Thymus (tissue), 11 donors: ENCODE data around the gene POLDIP3. TPM values are rescaled to one million over a fixed set of nuclear protein-coding genes. Genes with fewer than 3 reads are reported as not detected.

Source experiments
- DNase-seq, 9 donors: peaks; one replicate each; pipeline ENCODE4 v3.0.0-alpha.2; 2013; ENCODE audit warnings: low spot score in 9 of 9, low read depth in 6 of 9, missing footprints in 1 of 9
- H3K27ac ChIP-seq, 2 donors: one replicate each; pipeline ENCODE4 v1.5.1; 2013; ENCODE audit warnings: control low read depth in 1 of 2, low read depth in 1 of 2, low read length in 1 of 2, mild to moderate bottlenecking in 1 of 2, moderate library complexity in 1 of 2
- H3K27me3 ChIP-seq, 2 donors: one replicate each; pipeline ENCODE4 v1.5.1; 2013; ENCODE audit warnings: low read length in 1 of 2; ENCODE audit not compliant: control insufficient read depth in 2 of 2, insufficient read depth in 1 of 2
- H3K36me3 ChIP-seq, 2 donors: one replicate each; pipeline ENCODE4 v1.5.1; 2013; ENCODE audit warnings: low read length in 1 of 2, mild to moderate bottlenecking in 1 of 2, moderate library complexity in 1 of 2; ENCODE audit not compliant: control insufficient read depth in 2 of 2, insufficient read depth in 2 of 2
- H3K4me1 ChIP-seq, 2 donors: one replicate each; pipeline ENCODE4 v1.5.1; 2013; ENCODE audit warnings: low read length in 2 of 2; ENCODE audit not compliant: control insufficient read depth in 2 of 2, insufficient read depth in 2 of 2
- H3K4me3 ChIP-seq, 2 donors: one replicate each; pipeline ENCODE4 v1.5.1; 2013; ENCODE audit warnings: low read length in 2 of 2, control low read depth in 1 of 2, mild to moderate bottlenecking in 1 of 2
- H3K9me3 ChIP-seq, 2 donors: one replicate each; pipeline ENCODE4 v1.5.1; 2013; ENCODE audit warnings: low read length in 1 of 2, mild to moderate bottlenecking in 1 of 2; ENCODE audit not compliant: control insufficient read depth in 2 of 2, insufficient read depth in 1 of 2
- WGBS: extraction: QIAGEN DNeasy Blood & Tissue Kit; methylation state at CpG from one replicate; pipeline ENCODE4 v1.1.7; 2013; 5-methylcytosine and 5-hydroxymethylcytosine counted together
- polyA plus RNA-seq: library from polyadenylated mRNA; stranded (reverse); fragments of 200-250 nt; gene quantifications from one replicate; pipeline ENCODE4 v1.2.3, GENCODE V29; 2013
- total RNA-seq: library from RNA; stranded (reverse); fragments of 120-200 nt; gene quantifications from one replicate; pipeline ENCODE4 v1.2.4, GENCODE V29; 2013
- donor health status: healthy.

POLDIP3 gene
- total and polyA plus RNA-seq, 2 donors = 29.8 to 40.4 TPM

- DNase-seq = peak in 7 of 9 donors; percentile 28 to 77 (median 53)
- H3K9me3 ChIP-seq = peaks cover 0 to 3% of the 10 kb centered on the region in 2 donors
- H3K27me3 ChIP-seq = no peaks in the 10 kb centered on the region
- peaks cover 13 to 47% of the 10 kb centered on the region in 2 donors for H3K4me1 ChIP-seq
- peak within 1 kb of the TSS; percentile 76 to 93 for H3K4me3 ChIP-seq
- H3K27ac ChIP-seq = peak within 1 kb of the TSS; percentile 68 to 84
- peaks cover 2 to 10% of the 10 kb centered on the region in 2 donors for H3K36me3 ChIP-seq
- 13% methylated on average over 81 of the region's 81 CpGs for WGBS
These were observed 34.8 kb upstream of the POLDIP3 start, which contains the start of gene CYB5R3 for GRCh38 chr22:42649246-42650099. Gene CYB5R3 (minus strand): TSS chr22:42649392. CDS start chr22:42649315, 77 bp downstream.

GRCh38 chr22:42648368-42649245 is 33.9 kb upstream of the POLDIP3 start:
- peak in 8 of 9 donors; percentile 18 to 63 (median 40) for DNase-seq
- Histone ChIP-seq H3K27ac (peak overlapping the region; percentile 57 to 84), H3K36me3 (peaks cover 3 to 10% of the 10 kb centered on the region in 2 donors), H3K27me3 (no peaks in the 10 kb centered on the region), H3K4me3 (peak overlapping the region; percentile 67 to 93), H3K4me1 (peaks cover 13 to 55% of the 10 kb centered on the region in 2 donors), H3K9me3 (peaks cover 0 to 3% of the 10 kb centered on the region in 2 donors)
- 6% methylated on average over 49 of the region's 49 CpGs for WGBS

GRCh38 chr22:42648017-42648367 is 33.3 kb upstream of the POLDIP3 start:
- H3K36me3 ChIP-seq = peaks cover 3 to 10% of the 10 kb centered on the region in 2 donors
- DNase-seq = no peak
- H3K4me1 ChIP-seq = peaks cover 13 to 60% of the 10 kb centered on the region in 2 donors
- peaks cover 0 to 3% of the 10 kb centered on the region in 2 donors for H3K9me3 ChIP-seq
- 93% methylated on average over 4 of the region's 4 CpGs for WGBS
- H3K4me3 ChIP-seq = peak overlapping the region in 1 of 2 donors; percentile 67
- no peaks in the 10 kb centered on the region for H3K27me3 ChIP-seq
- H3K27ac ChIP-seq = no peak overlapping the region

- H3K27me3 ChIP-seq = no peaks in the 10 kb centered on the region
- no peak for DNase-seq
- H3K4me1 ChIP-seq = peaks cover 13 to 62% of the 10 kb centered on the region in 2 donors
- H3K9me3 ChIP-seq = peaks cover 0 to 3% of the 10 kb centered on the region in 2 donors
- peaks cover 3 to 10% of the 10 kb centered on the region in 2 donors for H3K36me3 ChIP-seq
- whole genome bisulfite sequencing = 72% methylated on average over 16 of the region's 16 CpGs
- H3K4me3 ChIP-seq = no peak overlapping the region
- peak overlapping the region in 1 of 2 donors; percentile 27 for H3K27ac ChIP-seq
These were observed 32.2 kb upstream of the POLDIP3 start for GRCh38 chr22:42646569-42647525.

- H3K9me3 ChIP-seq = peaks cover 0 to 3% of the 10 kb centered on the region in 2 donors
- no peak overlapping the region for H3K27ac ChIP-seq
- H3K4me1 ChIP-seq = peaks cover 13 to 62% of the 10 kb centered on the region in 2 donors
- no peak overlapping the region for H3K4me3 ChIP-seq
- peaks cover 3 to 10% of the 10 kb centered on the region in 2 donors for H3K36me3 ChIP-seq
- no peak for DNase-seq
- H3K27me3 ChIP-seq = no peaks in the 10 kb centered on the region
- 66% methylated on average over 13 of the region's 13 CpGs for WGBS
These were observed 31.4 kb upstream of the POLDIP3 start for GRCh38 chr22:42645938-42646568.

- 83% methylated on average over 19 of the region's 19 CpGs for WGBS
- Histone ChIP-seq H3K4me1 (peaks cover 13 to 62% of the 10 kb centered on the region in 2 donors), H3K9me3 (peaks cover 0 to 3% of the 10 kb centered on the region in 2 donors), H3K27me3 (no peaks in the 10 kb centered on the region), H3K36me3 (peaks cover 3 to 10% of the 10 kb centered on the region in 2 donors), H3K27ac (peak overlapping the region in 1 of 2 donors; percentile 10), H3K4me3 (no peak overlapping the region)
- no peak for DNase-seq
These were observed 30.8 kb upstream of the POLDIP3 start for GRCh38 chr22:42645341-42645937.

GRCh38 chr22:42644422-42645340 is 30.0 kb upstream of the POLDIP3 start:
- WGBS = 55% methylated on average over 22 of the region's 22 CpGs
- DNase-seq = peak in 1 of 9 donors; percentile 1
- Histone ChIP-seq H3K36me3 (peaks cover 3 to 10% of the 10 kb centered on the region in 2 donors), H3K27me3 (no peaks in the 10 kb centered on the region), H3K4me3 (no peak overlapping the region), H3K9me3 (peaks cover 0 to 3% of the 10 kb centered on the region in 2 donors), H3K27ac (peak overlapping the region; percentile 32 to 41), H3K4me1 (peaks cover 13 to 58% of the 10 kb centered on the region in 2 donors)
